OCI-LY7 (cell line): ENCODE results near the gene KIF26A. TPM values are rescaled to one million over a fixed set of nuclear protein-coding genes. Genes with fewer than 3 reads are reported as not detected.

Source experiments
- BruUV-seq: library from RNA; stranded (reverse); fragments of 400-500 nt; replicated peaks from 2 replicates; lab custom pipeline; 2021; lab: Mats Ljungman, UMichigan
- CTCF ChIA-PET: fragments of 300-600 bp; sonication (Branson Sonifier 250); formaldehyde crosslinking; loops from one replicate; lab custom pipeline; 2022; ENCODE audit warnings: antibody characterized with exemption; ENCODE audit not compliant: unreplicated experiment; lab: Charles Lee
- POLR2A ChIA-PET: fragments of 300-600 bp; sonication (Branson Sonifier 250); formaldehyde crosslinking; loops from one replicate; lab custom pipeline; 2022; ENCODE audit warnings: antibody characterized with exemption; lab: Charles Lee
- DNase-seq: peaks from one replicate; pipeline ENCODE4 v3.0.0-alpha.2; 2015; ENCODE audit warnings: low spot score
- H2AFZ ChIP-seq: fragments of 200-600 bp; sonication (generic), shearing (Covaris generic); 2 replicates; pipeline ENCODE4 v1.6.1; 2014; ENCODE audit warnings: mild to moderate bottlenecking, antibody characterized with exemption, low read length, moderate library complexity
- H3K27ac ChIP-seq: fragments of 200-600 bp; sonication (generic); 2 replicates; pipeline ENCODE4 v1.5.1; 2014; ENCODE audit warnings: mixed run types, low read depth, mild to moderate bottlenecking, moderate library complexity, low read length, inconsistent platforms; ENCODE audit not compliant: poor library complexity, severe bottlenecking
- H3K36me3 ChIP-seq: fragments of 200-600 bp; sonication (generic); 2 replicates; pipeline ENCODE4 v1.6.1; 2014; ENCODE audit warnings: mild to moderate bottlenecking, antibody characterized with exemption, low read length, moderate library complexity, mixed read lengths; ENCODE audit not compliant: insufficient read depth
- H3K4me1 ChIP-seq: fragments of 200-600 bp; sonication (generic); 2 replicates; pipeline ENCODE4 v1.5.1; 2014; ENCODE audit warnings: mild to moderate bottlenecking, low read length; ENCODE audit not compliant: insufficient read depth, poor library complexity, severe bottlenecking
- H3K4me2 ChIP-seq: fragments of 200-600 bp; sonication (generic); 2 replicates; pipeline ENCODE4 v1.6.1; 2014; ENCODE audit warnings: mild to moderate bottlenecking, low read length
- H3K4me3 ChIP-seq: fragments of 200-600 bp; sonication (generic); 2 replicates; pipeline ENCODE4 v1.5.1; 2014; ENCODE audit warnings: mild to moderate bottlenecking, low read depth, low read length; ENCODE audit not compliant: poor library complexity, severe bottlenecking
- H3K79me2 ChIP-seq: fragments of 200-600 bp; sonication (generic); 2 replicates; pipeline ENCODE4 v1.6.1; 2016; ENCODE audit warnings: low read depth, mild to moderate bottlenecking, low read length, moderate library complexity, mixed read lengths; ENCODE audit not compliant: insufficient read depth
- H3K9me2 ChIP-seq: fragments of 200-600 bp; sonication (generic); 2 replicates; pipeline ENCODE4 v1.6.1; 2016; ENCODE audit warnings: mild to moderate bottlenecking, low read length, mixed read lengths; ENCODE audit not compliant: insufficient read depth
- H3K9me3 ChIP-seq: fragments of 200-600 bp; sonication (generic); 2 replicates; pipeline ENCODE4 v1.6.1; 2014; ENCODE audit warnings: mild to moderate bottlenecking, mixed run types, low read length, mixed read lengths
- H4K20me1 ChIP-seq: fragments of 200-600 bp; sonication (generic); 2 replicates; pipeline ENCODE4 v1.6.1; 2014; ENCODE audit warnings: mild to moderate bottlenecking, antibody characterized with exemption, low read length, moderate library complexity, mixed read lengths; ENCODE audit not compliant: insufficient read depth
- CTCF ChIP-seq: fragments of 200-600 bp; sonication (generic); conservative IDR thresholded peaks from 2 replicates; pipeline ENCODE4 v1.5.1; 2014; ENCODE audit warnings: mild to moderate bottlenecking, antibody characterized with exemption, low read length, moderate library complexity, mixed read lengths
- EZH2phosphoT487 ChIP-seq: fragments of 200-600 bp; sonication (generic); IDR thresholded peaks from 2 replicates; pipeline ENCODE4 v1.6.1; 2018; ENCODE audit warnings: low read depth, borderline replicate concordance, mild to moderate bottlenecking, mixed run types, antibody characterized with exemption, low read length, moderate library complexity, mixed read lengths
- intact Hi-C: fragments of 100-400 bp; cut with micrococcal nuclease; formaldehyde crosslinking; loops from one replicate; pipeline ENCODE4 v1.10.0; 2022; ENCODE audit not compliant: unreplicated experiment
- total RNA-seq, 2 experiments: library from RNA; depleted of rRNA in 1 of 2; stranded (reverse); fragments of >200 nt in 1 of 2; shearing (Covaris generic) in 1 of 2; gene quantifications; 2 replicates each; pipeline ENCODE4 v1.2.3, GENCODE V29; 2014 to 2022

KIF26A gene
- total RNA-seq, 2 experiments from 2014 or later, result not detected

GRCh38 chr14:104125011-104125410 lies 13.4 kb upstream of the KIF26A start:
- no TSS peak for BruUV-seq
- Histone ChIP-seq H3K9me3 (peaks cover 18% of the 10 kb centered on the region), H3K4me3 (no peak overlapping the region), H3K4me1 (no peaks in the 10 kb centered on the region), H3K9me2 (no peaks in the 10 kb centered on the region), H2AFZ (no peak overlapping the region), H3K4me2 (no peak overlapping the region), H3K36me3 (no peaks in the 10 kb centered on the region), H3K79me2 (no peaks in the 10 kb centered on the region), H3K27ac (no peak overlapping the region), H4K20me1 (no peaks in the 10 kb centered on the region)
- CTCF ChIA-PET, result no interaction called here
- intact Hi-C loops, result no loop called here
- TF ChIP-seq CTCF, result no peak
- TF ChIP-seq EZH2phosphoT487, result no peak
- POLR2A ChIA-PET, result no interaction called here
- no peak for DNase-seq

DNA sequence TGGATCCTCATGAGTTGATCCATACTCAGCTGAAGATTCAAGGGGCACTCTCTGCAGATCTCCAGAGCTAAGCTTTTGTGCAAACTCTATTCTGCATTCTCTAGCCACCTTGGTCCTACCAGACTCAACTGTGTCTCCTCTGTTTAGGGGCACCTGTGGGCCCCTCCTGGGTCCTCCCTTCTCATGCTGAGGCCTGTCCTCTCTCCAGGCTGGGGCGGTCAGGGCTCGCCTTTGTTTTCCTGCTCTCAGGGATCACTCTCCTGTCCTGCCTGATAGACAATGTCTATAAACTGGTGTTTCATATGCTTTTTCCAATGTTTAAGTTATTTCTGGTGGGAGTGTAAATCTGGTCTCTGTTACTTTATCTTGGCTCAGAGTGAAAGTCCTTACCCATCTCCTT lies 11.6 kb upstream of the KIF26A start:
- POLR2A ChIA-PET, result no interaction called here
- intact Hi-C loops, result no loop called here
- H3K9me2 ChIP-seq, result no peaks in the 10 kb centered on the region

More for the DNA sequence above, 11.6 kb upstream of the KIF26A start:
- no TSS peak for BruUV-seq
- H3K36me3 ChIP-seq, result no peaks in the 10 kb centered on the region
- H3K27ac ChIP-seq, result no peak overlapping the region
- H3K79me2 ChIP-seq, result no peaks in the 10 kb centered on the region
- CTCF ChIA-PET, result no interaction called here
- H3K4me1 ChIP-seq, result no peaks in the 10 kb centered on the region
- H3K4me3 ChIP-seq, result no peak overlapping the region
- H3K4me2 ChIP-seq, result no peak overlapping the region
- no peak for DNase-seq
- peaks cover 19% of the 10 kb centered on the region for H3K9me3 ChIP-seq
- TF ChIP-seq EZH2phosphoT487 (no peak), CTCF (no peak)
- H2AFZ ChIP-seq, result no peak overlapping the region
- no peaks in the 10 kb centered on the region for H4K20me1 ChIP-seq
